HG02981 (cell line): ENCODE results near the gene PCDHGA3.
"Not testable (repeated sequence)": the region's sequence is repeated elsewhere in the genome, so short reads cannot be mapped to it uniquely, and the experiment has no call there.

Experiments used
- ATAC-seq: cut with Tn5 transposase; IDR thresholded peaks from one replicate; pipeline ENCODE4 v1.9.1; 2021; ENCODE audit warnings: mild to moderate bottlenecking, moderate library complexity; ENCODE audit not compliant: unreplicated experiment

PCDHGA3 gene

DNA sequence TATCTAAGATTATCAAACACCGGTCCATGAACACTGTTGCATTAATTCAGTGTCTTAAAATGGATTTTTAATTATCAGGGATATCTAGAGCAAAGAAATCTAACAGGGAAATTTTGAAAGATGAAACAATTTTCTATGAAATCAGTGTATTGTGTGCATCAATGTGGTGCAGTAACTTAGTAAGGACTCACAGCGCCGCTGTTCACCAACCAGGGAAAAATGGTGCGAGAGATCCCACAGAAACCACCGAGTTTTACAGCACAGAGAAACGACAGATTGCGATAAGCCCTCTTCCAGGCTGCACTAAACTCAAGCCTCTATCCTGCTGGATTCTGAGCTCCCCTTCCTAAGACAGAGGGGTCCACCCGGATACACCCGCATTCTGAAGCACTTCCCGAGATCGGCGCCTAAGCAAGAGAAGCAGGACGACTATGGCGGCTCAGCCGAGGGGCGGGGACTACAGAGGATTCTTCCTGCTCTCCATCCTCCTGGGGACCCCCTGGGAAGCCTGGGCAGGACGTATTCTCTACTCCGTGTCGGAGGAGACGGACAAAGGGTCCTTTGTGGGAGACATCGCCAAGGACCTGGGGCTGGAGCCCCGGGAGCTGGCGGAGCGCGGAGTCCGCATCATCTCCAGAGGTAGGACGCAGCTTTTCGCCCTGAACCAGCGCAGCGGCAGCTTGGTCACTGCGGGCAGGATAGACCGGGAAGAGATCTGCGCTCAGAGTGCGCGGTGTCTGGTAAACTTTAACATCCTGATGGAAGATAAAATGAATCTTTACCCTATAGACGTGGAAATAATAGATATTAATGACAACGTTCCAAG lies 39.1 kb downstream of the PCDHGA3 start, which contains the start of gene PCDHGA7:
Gene PCDHGA7, plus strand, starts transcription at position 274 of the 826 bp plus-strand sequence. Its CDS starts 158 bp downstream, at position 432.
- no peak for ATAC-seq

DNA sequence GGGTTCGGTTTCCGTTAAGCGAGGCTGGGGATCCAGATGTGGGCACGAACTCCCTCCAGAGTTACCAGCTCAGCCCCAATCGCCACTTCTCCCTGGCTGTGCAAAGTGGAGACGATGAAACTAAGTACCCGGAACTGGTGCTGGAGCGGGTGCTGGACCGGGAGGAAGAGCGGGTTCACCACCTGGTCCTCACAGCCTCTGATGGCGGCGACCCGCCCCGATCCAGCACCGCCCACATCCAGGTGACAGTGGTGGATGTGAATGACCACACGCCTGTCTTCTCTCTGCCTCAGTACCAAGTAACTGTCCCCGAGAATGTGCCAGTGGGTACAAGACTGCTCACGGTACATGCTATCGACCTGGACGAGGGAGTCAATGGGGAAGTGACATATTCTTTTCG lies 39.7 kb downstream of the PCDHGA3 start:
- no peak for ATAC-seq

DNA sequence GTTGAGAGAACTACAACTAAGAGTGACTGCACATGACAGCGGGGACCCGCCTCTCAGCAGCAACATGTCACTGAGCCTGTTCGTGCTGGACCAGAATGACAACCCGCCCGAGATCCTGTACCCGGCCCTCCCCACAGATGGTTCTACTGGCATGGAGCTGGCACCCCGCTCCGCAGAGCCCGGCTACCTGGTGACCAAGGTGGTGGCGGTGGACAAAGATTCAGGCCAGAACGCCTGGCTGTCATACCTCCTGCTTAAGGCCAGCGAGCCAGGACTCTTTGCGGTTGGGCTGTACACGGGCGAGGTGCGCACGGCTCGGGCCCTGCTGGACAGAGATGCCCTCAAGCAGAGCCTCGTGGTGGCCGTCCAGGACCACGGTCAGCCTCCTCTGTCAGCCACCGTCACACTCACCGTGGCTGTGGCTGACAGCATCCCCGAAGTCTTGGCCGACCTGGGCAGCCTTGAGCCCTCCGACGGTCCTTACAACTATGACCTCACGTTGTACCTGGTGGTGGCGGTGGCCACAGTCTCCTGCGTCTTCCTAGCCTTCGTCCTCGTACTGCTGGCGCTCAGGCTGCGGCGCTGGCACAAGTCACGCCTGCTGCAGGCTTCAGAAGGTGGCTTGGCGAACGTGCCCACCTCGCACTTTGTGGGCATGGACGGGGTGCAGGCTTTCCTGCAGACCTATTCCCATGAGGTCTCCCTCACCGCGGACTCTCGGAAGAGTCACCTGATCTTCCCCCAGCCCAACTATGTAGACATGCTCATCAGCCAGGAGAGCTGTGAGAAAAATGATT lies 41.0 kb downstream of the PCDHGA3 start:
- ATAC-seq, result no peak

DNA sequence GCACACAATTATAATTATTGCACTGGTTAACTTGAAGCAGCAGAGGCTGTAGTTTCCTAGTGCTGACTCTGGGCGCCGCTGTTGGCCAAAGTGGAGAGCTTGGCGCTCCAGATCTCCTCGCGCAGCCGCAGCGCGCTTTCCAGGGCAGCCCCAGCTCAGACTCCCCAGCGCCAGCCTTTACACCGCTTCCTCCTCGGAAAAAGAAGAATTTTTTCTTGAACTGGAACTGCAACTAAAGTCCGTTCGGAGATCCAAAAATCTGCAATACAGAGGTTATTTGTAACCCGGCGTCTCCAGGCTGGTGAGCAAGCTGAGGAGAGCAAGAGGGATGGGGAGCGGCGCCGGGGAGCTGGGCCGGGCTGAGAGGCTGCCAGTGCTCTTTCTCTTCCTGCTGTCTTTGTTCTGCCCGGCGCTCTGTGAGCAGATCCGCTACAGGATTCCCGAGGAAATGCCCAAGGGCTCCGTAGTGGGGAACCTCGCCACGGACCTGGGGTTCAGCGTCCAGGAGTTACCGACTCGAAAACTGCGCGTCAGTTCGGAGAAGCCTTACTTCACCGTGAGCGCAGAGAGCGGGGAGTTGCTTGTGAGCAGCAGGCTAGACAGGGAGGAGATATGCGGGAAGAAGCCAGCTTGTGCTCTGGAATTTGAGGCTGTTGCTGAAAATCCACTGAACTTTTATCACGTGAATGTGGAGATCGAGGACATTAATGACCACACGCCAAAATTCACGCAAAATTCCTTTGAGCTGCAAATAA lies 44.1 kb downstream of the PCDHGA3 start, which contains the start of gene PCDHGB4:
Gene PCDHGB4, plus strand, starts transcription at position 142 of the 755 bp plus-strand sequence. Its CDS starts 187 bp downstream, at position 329.
- peak; percentile 47 for ATAC-seq

DNA sequence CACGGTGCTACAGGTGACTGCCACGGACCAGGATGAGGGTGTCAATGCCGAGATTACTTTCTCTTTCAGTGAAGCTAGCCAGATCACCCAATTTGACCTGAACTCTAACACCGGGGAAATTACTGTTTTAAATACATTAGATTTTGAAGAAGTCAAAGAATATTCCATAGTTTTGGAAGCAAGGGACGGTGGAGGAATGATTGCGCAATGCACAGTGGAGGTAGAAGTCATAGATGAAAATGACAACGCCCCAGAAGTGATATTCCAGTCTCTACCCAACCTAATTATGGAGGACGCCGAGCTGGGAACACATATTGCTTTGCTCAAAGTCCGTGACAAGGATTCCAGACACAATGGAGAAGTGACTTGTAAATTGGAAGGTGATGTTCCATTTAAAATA lies 45.0 kb downstream of the PCDHGA3 start:
- ATAC-seq, result no peak

DNA sequence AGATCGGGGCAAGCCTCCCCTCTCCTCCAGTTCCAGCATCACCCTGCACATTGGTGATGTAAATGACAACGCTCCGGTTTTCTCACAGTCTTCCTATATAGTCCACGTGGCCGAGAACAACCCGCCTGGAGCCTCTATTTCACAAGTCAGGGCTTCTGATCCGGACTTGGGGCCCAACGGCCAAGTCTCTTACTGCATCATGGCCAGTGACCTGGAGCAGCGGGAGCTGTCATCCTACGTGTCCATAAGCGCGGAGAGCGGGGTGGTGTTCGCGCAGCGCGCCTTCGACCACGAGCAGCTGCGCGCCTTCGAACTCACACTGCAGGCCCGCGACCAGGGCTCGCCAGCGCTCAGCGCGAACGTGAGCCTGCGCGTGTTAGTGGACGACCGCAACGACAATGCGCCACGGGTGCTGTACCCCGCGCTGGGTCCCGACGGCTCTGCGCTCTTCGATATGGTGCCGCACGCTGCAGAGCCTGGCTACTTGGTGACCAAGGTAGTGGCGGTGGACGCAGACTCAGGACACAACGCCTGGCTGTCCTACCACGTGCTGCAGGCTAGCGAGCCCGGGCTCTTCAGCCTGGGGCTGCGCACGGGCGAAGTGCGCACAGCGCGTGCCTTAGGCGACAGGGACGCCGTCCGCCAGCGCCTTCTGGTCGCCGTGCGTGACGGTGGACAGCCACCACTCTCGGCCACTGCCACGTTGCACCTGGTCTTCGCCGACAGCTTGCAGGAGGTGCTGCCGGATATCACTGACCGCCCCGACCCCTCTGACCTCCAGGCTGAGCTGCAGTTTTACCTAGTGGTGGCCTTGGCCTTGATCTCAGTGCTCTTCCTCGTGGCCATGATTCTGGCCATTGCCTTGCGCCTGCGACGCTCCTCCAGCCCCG lies 45.8 kb downstream of the PCDHGA3 start:
- no peak for ATAC-seq

DNA sequence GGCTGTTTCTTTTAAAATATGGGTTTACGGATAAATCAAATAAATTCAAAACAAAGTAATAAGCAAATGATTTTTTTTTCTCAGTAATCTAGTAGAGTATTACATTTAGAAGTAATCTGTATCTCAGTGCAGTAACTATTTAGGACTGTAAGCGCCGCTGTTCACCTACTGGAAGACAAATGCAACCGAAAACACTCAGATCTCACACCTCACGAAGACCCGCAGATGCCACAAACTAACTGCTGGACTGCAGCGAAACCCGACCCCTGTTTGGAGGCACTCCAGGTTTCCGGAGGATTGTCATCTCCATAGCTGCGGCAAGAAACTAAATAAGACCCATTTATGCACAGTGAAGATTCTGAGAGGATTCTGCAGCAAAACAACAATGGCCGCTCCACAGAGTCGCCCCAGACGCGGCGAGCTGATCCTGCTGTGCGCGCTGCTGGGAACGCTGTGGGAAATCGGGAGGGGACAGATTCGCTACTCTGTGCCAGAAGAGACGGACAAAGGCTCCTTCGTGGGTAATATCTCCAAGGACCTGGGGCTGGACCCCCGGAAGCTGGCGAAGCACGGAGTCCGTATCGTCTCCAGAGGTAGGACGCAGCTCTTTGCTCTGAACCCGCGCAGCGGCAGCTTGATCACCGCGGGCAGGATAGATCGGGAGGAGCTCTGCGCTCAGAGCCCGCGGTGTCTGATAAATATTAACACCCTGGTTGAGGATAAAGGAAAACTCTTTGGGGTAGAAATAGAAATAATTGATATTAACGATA lies 49.0 kb downstream of the PCDHGA3 start, which contains the start of gene PCDHGA8:
Gene PCDHGA8, plus strand, starts transcription at position 205 of the 770 bp plus-strand sequence. Its CDS starts 181 bp downstream, at position 386.
- ATAC-seq, result no peak

DNA sequence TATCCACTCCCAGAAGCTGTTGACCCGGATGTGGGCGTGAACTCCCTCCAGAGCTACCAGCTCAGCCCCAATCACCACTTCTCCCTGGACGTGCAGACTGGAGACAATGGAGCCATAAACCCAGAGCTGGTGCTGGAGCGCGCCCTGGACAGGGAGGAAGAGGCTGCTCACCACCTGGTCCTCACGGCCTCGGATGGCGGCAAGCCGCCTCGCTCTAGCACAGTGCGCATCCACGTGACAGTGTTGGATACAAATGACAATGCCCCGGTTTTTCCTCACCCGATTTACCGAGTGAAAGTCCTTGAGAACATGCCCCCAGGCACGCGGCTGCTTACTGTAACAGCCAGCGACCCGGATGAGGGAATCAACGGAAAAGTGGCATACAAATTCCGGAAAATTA lies 49.6 kb downstream of the PCDHGA3 start:
- ATAC-seq, result no peak

DNA sequence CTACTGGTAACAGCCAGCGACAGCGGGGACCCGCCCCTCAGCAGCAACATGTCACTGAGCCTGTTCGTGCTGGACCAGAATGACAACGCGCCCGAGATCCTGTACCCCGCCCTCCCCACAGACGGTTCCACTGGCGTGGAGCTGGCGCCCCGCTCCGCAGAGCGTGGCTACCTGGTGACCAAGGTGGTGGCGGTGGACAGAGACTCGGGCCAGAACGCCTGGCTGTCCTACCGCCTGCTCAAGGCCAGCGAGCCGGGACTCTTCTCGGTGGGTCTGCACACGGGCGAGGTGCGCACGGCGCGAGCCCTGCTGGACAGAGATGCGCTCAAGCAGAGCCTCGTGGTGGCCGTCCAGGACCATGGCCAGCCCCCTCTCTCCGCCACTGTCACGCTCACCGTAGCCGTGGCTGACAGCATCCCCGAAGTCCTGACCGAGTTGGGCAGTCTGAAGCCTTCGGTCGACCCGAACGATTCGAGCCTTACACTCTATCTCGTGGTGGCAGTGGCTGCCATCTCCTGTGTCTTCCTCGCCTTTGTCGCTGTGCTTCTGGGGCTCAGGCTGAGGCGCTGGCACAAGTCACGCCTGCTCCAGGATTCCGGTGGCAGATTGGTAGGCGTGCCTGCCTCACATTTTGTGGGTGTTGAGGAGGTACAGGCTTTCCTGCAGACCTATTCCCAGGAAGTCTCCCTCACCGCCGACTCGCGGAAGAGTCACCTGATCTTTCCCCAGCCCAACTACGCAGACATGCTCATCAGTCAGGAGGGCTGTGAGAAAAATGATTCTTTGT lies 51.0 kb downstream of the PCDHGA3 start:
- not testable (repeated sequence) for ATAC-seq
